MG63 (cell line): ENCODE measurements around the gene GRK2. TPM values are rescaled to one million over a fixed set of nuclear protein-coding genes. Genes with fewer than 3 reads are reported as not detected.

Experiments used
- DNase-seq: peaks from one replicate; pipeline ENCODE4 v3.0.0-alpha.2; 2020
- H3K27me3 ChIP-seq: fragments of 250-450 bp; sonication (Bioruptor Pico); 2 replicates; pipeline ENCODE4 v1.5.1; 2020; ENCODE audit warnings: mild to moderate bottlenecking, moderate library complexity
- H3K36me3 ChIP-seq: fragments of 250-450 bp; sonication (Bioruptor Pico); 2 replicates; pipeline ENCODE4 v1.5.1; 2020; ENCODE audit warnings: mild to moderate bottlenecking, moderate library complexity
- H3K4me3 ChIP-seq: fragments of 250-450 bp; sonication (Bioruptor Pico); 2 replicates; pipeline ENCODE4 v1.5.1; 2020; ENCODE audit warnings: mild to moderate bottlenecking, moderate library complexity
- H3K9me3 ChIP-seq: fragments of 250-450 bp; sonication (Bioruptor Pico); 2 replicates; pipeline ENCODE4 v1.5.1; 2020; ENCODE audit warnings: mild to moderate bottlenecking, moderate library complexity
- total RNA-seq: library from RNA; depleted of rRNA; stranded (reverse); fragments of >200 nt; shearing (Covaris generic); gene quantifications from 2 replicates; pipeline ENCODE4 v1.2.3, GENCODE V29; 2014; ENCODE audit warnings: low replicate concordance

GRK2 gene
- total RNA-seq, 1 experiment from 2014 or later = 31.8 TPM

- Histone ChIP-seq H3K4me3 (no peak overlapping the region), H3K36me3 (peaks cover 47% of the 10 kb centered on the region), H3K27me3 (no peaks in the 10 kb centered on the region), H3K9me3 (no peaks in the 10 kb centered on the region)
- DNase-seq = no peak
These were observed 19.5 kb downstream of the GRK2 start for GRCh38 chr11:67285541-67286498.

GRCh38 chr11:67286621-67287333, 20.5 kb downstream of the GRK2 start:
- no peaks in the 10 kb centered on the region for H3K27me3 ChIP-seq
- peaks cover 48% of the 10 kb centered on the region for H3K36me3 ChIP-seq
- no peaks in the 10 kb centered on the region for H3K9me3 ChIP-seq
- no peak overlapping the region for H3K4me3 ChIP-seq
- no peak for DNase-seq

- Histone ChIP-seq H3K9me3 (no peaks in the 10 kb centered on the region), H3K4me3 (peak overlapping the region; percentile 98), H3K36me3 (peaks cover 53% of the 10 kb centered on the region), H3K27me3 (no peaks in the 10 kb centered on the region)
- DNase-seq = no peak
These were observed 21.3 kb downstream of the GRK2 start for GRCh38 chr11:67287355-67288197.

- no peaks in the 10 kb centered on the region for H3K27me3 ChIP-seq
- H3K4me3 ChIP-seq = peak overlapping the region; percentile 98
- H3K9me3 ChIP-seq = no peaks in the 10 kb centered on the region
- peaks cover 55% of the 10 kb centered on the region for H3K36me3 ChIP-seq
- DNase-seq = no peak
These were observed 21.9 kb downstream of the GRK2 start for GRCh38 chr11:67288198-67288451.

- Histone ChIP-seq H3K9me3 (no peaks in the 10 kb centered on the region), H3K4me3 (peak overlapping the region; percentile 98), H3K36me3 (peaks cover 55% of the 10 kb centered on the region), H3K27me3 (no peaks in the 10 kb centered on the region)
- peak; percentile 92 for DNase-seq
These were observed 22.4 kb downstream of the GRK2 start for GRCh38 chr11:67288452-67289225.

- Histone ChIP-seq H3K36me3 (peaks cover 55% of the 10 kb centered on the region), H3K27me3 (no peaks in the 10 kb centered on the region), H3K9me3 (no peaks in the 10 kb centered on the region; the same call in 1 of the 2 replicates), H3K4me3 (peak within 1 kb of the TSS; percentile 98)
- DNase-seq = no peak
These were observed 23.0 kb downstream of the GRK2 start, which contains the start of gene ANKRD13D for GRCh38 chr11:67289226-67289650. ANKRD13D (plus strand) TSS chr11:67289303; CDS start chr11:67289461, 158 bp downstream.

- peak; percentile 33 for DNase-seq
- Histone ChIP-seq H3K36me3 (peaks cover 58% of the 10 kb centered on the region), H3K9me3 (peaks cover 4% of the 10 kb centered on the region), H3K4me3 (peak overlapping the region; percentile 66), H3K27me3 (no peaks in the 10 kb centered on the region)
These were observed 23.6 kb downstream of the GRK2 start for GRCh38 chr11:67289651-67290479.

- H3K9me3 ChIP-seq = peaks cover 13% of the 10 kb centered on the region
- no peaks in the 10 kb centered on the region for H3K27me3 ChIP-seq
- H3K4me3 ChIP-seq = no peak overlapping the region
- DNase-seq = no peak
- H3K36me3 ChIP-seq = peaks cover 61% of the 10 kb centered on the region
These were observed 24.5 kb downstream of the GRK2 start for GRCh38 chr11:67290801-67291200.

GRCh38 chr11:67291481-67292381, 25.5 kb downstream of the GRK2 start:
- Histone ChIP-seq H3K27me3 (no peaks in the 10 kb centered on the region), H3K9me3 (peaks cover 16% of the 10 kb centered on the region), H3K36me3 (peaks cover 68% of the 10 kb centered on the region), H3K4me3 (no peak overlapping the region)
- DNase-seq = no peak

GRCh38 chr11:67292671-67293070, 26.4 kb downstream of the GRK2 start:
- Histone ChIP-seq H3K36me3 (peaks cover 68% of the 10 kb centered on the region), H3K4me3 (no peak overlapping the region), H3K27me3 (no peaks in the 10 kb centered on the region), H3K9me3 (peaks cover 16% of the 10 kb centered on the region)
- DNase-seq = no peak

- Histone ChIP-seq H3K4me3 (no peak overlapping the region), H3K9me3 (peaks cover 16% of the 10 kb centered on the region), H3K36me3 (peaks cover 66% of the 10 kb centered on the region), H3K27me3 (no peaks in the 10 kb centered on the region)
- no peak for DNase-seq
These were observed 26.8 kb downstream of the GRK2 start for GRCh38 chr11:67293090-67293489.

GRCh38 chr11:67295846-67296245, 29.6 kb downstream of the GRK2 start:
- Histone ChIP-seq H3K36me3 (peaks cover 75% of the 10 kb centered on the region), H3K27me3 (no peaks in the 10 kb centered on the region), H3K4me3 (no peak overlapping the region), H3K9me3 (peaks cover 16% of the 10 kb centered on the region)
- no peak for DNase-seq

GRCh38 chr11:67298786-67299185, 32.5 kb downstream of the GRK2 start:
- no peaks in the 10 kb centered on the region for H3K27me3 ChIP-seq
- H3K36me3 ChIP-seq = peaks cover 51% of the 10 kb centered on the region
- no peak for DNase-seq
- H3K9me3 ChIP-seq = peaks cover 16% of the 10 kb centered on the region
- H3K4me3 ChIP-seq = no peak overlapping the region

- Histone ChIP-seq H3K27me3 (no peaks in the 10 kb centered on the region), H3K9me3 (peaks cover 14% of the 10 kb centered on the region), H3K36me3 (peaks cover 42% of the 10 kb centered on the region), H3K4me3 (no peak overlapping the region)
- DNase-seq = no peak
These were observed 33.4 kb downstream of the GRK2 start for GRCh38 chr11:67299471-67300191.
